ENCODE data around the gene UBAC2. TPM values are rescaled to one million over a fixed set of nuclear protein-coding genes. Genes with fewer than 3 reads are reported as not detected.

Gene UBAC2
- total and polyA plus RNA-seq, 2 of the 8 experiments (the other 6 are each of a cell fraction or from before 2014, with no cell fraction given), result 75.9 to 76.9 TPM

DNA sequence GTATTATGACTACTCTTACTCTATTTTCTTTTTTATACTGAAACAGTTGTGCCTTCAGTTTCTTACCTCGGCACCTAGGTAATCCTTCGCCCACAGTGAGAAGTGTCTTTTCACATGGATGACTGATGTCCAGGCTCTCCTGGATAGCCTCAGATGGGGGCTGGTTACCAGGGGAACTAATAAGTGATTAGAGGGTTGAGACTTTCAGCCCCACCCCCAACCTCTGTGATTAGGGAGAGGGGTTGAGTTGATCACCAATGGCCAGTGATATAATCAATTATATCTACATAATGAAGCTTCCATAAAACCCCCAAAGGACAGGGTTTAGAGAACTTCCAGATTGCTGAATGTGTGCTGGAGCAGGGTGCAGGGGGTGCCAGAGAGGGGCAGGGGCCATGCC lies 149.5 kb downstream of the UBAC2 start:
- TF ChIP-seq TEAD4 (IDR thresholded peaks at IDR 0.05; ENCODE audit: low read depth, low read length), result no peak
- no peak for TF ChIP-seq GABPA (IDR thresholded peaks at IDR 0.05; ENCODE audit: borderline replicate concordance, insufficient read depth, low read length)
- no peak for TF ChIP-seq TAF1 (IDR thresholded peaks at IDR 0.05; ENCODE audit: low read depth, low read length)
- TF ChIP-seq KDM5A (IDR thresholded peaks at IDR 0.05; ENCODE audit: low read length), result no peak
- H2BK15ac ChIP-seq (ENCODE audit: low read length), result no peak overlapping the region
- no peaks in the 10 kb centered on the region for H3K9me3 ChIP-seq (ENCODE audit: insufficient read depth in 2 of 2, low read depth in 1 of 2, low read length in 1 of 2)
- CTCF ChIA-PET (ENCODE audit: partially characterized antibody), result no interaction called here
- no peak overlapping the region for H3K4me3 ChIP-seq (ENCODE audit: extremely low read depth in 1 of 4, insufficient read depth in 2 of 4, low read depth in 3 of 4, low read length in 4 of 4)
- no peaks in the 10 kb centered on the region for H3K27me3 ChIP-seq (replicated peaks in 1 of 4; ENCODE audit: control insufficient read depth in 3 of 4, extremely low read depth in 1 of 4, insufficient read depth in 3 of 4, low read length in 3 of 4)
- H3K56ac ChIP-seq (replicated peaks; ENCODE audit: insufficient read length, low read depth, low read length), result no peak overlapping the region
- POLR2A ChIA-PET (ENCODE audit: partially characterized antibody), result no interaction called here
- no peak overlapping the region for H2BK20ac ChIP-seq (ENCODE audit: low read length)
- H3K23me2 ChIP-seq (ENCODE audit: low read depth, low read length), result no peaks in the 10 kb centered on the region
- no peaks in the 10 kb centered on the region for H3K79me2 ChIP-seq (ENCODE audit: control insufficient read depth in 1 of 2, insufficient read depth in 2 of 2, low read length in 2 of 2)
- H2AK5ac ChIP-seq (ENCODE audit: low read depth, low read length), result no peak overlapping the region
- no peak overlapping the region for H3K18ac ChIP-seq (ENCODE audit: extremely low read depth, low read length)
- H2AFZ ChIP-seq (ENCODE audit: low read length), result no peak overlapping the region
- H2BK120ac ChIP-seq (replicated peaks; ENCODE audit: low read depth, low read length), result no peak overlapping the region
- no peak overlapping the region for H2BK12ac ChIP-seq (ENCODE audit: low read depth, low read length)
- no peak overlapping the region for H2BK5ac ChIP-seq (ENCODE audit: low read depth, low read length)
- peaks cover 3 to 8% (median 5%) of the 10 kb centered on the region in 4 experiments; a peak in 4 of 8 replicates for H3K36me3 ChIP-seq (ENCODE audit: control insufficient read depth in 2 of 4, insufficient read depth in 4 of 4, low read length in 3 of 4)
- H4K91ac ChIP-seq (replicated peaks; ENCODE audit: insufficient read length, low read length), result no peak overlapping the region
- H3K14ac ChIP-seq (ENCODE audit: insufficient read length), result no peak overlapping the region
- no peak overlapping the region for H4K8ac ChIP-seq (ENCODE audit: extremely low read depth, insufficient read depth, low read length)
- no peaks in the 10 kb centered on the region for H3K4me1 ChIP-seq (replicated peaks in 1 of 4; ENCODE audit: control insufficient read depth in 3 of 4, insufficient read depth in 4 of 4, low read length in 3 of 4)
- no peak overlapping the region for H3K4me2 ChIP-seq (ENCODE audit: insufficient read depth in 1 of 2, low read depth in 2 of 2, low read length in 2 of 2)
- no peak overlapping the region for H3K4ac ChIP-seq (replicated peaks; ENCODE audit: insufficient read length, low read depth, low read length)
- H3K23ac ChIP-seq (ENCODE audit: insufficient read length), result no peak overlapping the region
- H4K20me1 ChIP-seq (replicated peaks in 1 of 2; ENCODE audit: control insufficient read depth in 1 of 2, insufficient read depth in 2 of 2, low read length in 2 of 2), result peaks cover 0 to 3% of the 10 kb centered on the region in 2 experiments
- DNase-seq (ENCODE audit: low read depth in 1 of 2, low spot score in 2 of 2) (no peak), FAIRE-seq (no peak)
- H3K79me1 ChIP-seq (ENCODE audit: low read depth, low read length), result peaks cover 2% of the 10 kb centered on the region; the same call in 1 of the 2 replicates
- 95% methylated on average over 2 of the region's 2 CpGs; no CpG with 5 or more reads in 1 of the 2 experiments for WGBS, 2 experiments (ENCODE audit: extremely low coverage in 1 of 2, insufficient coverage in 1 of 2, insufficient read length in 1 of 2, insufficient replicate concordance in 2 of 2, low coverage in 1 of 2, low lambda C conversion rate in 2 of 2, missing lambda C conversion rate in 1 of 2)
- H4K5ac ChIP-seq (ENCODE audit: insufficient read length, low read depth, low read length), result no peak overlapping the region
- no peak overlapping the region for H3K27ac ChIP-seq (ENCODE audit: low read depth, low read length)
- H3K9ac ChIP-seq (replicated peaks in 1 of 4; ENCODE audit: extremely low read depth in 1 of 4, low read depth in 3 of 4, low read length in 3 of 4), result no peak overlapping the region
